Measurements from ENCODE around the gene SH2D3C. TPM values are rescaled to one million over a fixed set of nuclear protein-coding genes. Genes with fewer than 3 reads are reported as not detected.

The SH2D3C gene
- polyA plus RNA-seq, 1 experiment: 0.04 TPM

DNA sequence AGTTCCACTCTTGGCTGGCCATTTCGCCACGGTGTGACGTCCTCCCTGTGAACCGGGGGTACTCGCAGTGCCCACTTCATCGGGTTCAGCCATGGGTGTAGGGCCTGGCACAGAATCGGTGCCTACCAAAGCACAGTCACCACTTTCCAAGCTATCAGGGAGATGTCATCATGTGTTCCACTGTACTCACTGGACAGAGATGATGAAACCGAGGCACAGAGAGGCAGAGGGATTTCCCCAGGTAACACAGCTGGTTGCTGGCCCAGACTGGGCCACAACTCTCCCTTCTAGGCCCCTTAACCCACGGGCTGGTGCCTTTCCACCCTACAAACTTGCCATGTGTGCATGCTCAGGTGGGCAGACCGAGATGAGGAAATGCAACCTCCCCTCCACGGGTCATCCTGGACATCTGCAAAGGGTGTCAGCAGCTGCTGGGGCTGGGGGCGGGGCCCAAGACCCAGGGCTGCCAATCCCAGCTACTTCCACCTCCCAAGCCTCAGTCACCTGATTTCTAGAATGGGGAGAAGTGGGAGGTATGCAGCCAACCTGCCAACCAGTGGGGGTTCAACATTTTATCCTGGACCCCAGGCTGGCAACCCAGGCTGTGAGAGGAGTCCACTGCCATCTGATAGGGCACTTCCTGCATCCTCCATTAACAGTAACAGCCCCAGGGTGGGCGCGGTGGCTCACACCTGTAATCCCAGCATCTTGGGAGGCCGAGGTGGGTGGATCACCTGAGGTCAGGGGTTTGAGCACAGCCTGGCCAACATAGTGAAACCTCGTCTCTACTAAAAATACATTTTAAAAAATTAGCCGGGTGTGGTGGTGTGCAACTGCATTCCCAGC, 893 bp upstream of the SH2D3C start:
- TF ChIP-seq, protein P1, sequence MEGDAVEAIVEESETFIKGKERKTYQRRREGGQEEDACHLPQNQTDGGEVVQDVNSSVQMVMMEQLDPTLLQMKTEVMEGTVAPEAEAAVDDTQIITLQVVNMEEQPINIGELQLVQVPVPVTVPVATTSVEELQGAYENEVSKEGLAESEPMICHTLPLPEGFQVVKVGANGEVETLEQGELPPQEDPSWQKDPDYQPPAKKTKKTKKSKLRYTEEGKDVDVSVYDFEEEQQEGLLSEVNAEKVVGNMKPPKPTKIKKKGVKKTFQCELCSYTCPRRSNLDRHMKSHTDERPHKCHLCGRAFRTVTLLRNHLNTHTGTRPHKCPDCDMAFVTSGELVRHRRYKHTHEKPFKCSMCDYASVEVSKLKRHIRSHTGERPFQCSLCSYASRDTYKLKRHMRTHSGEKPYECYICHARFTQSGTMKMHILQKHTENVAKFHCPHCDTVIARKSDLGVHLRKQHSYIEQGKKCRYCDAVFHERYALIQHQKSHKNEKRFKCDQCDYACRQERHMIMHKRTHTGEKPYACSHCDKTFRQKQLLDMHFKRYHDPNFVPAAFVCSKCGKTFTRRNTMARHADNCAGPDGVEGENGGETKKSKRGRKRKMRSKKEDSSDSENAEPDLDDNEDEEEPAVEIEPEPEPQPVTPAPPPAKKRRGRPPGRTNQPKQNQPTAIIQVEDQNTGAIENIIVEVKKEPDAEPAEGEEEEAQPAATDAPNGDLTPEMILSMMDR (IDR thresholded peaks at IDR 0.05; ENCODE audit: insufficient read depth, low read depth, low read length): no peak
- Histone ChIP-seq H3K36me3 (ENCODE audit: control insufficient read depth, insufficient read depth, low read length) (no peaks in the 10 kb centered on the region), H3K27me3 (ENCODE audit: control insufficient read depth, insufficient read depth, low read length) (peaks cover 5% of the 10 kb centered on the region; the same call in 1 of the 2 replicates), H3K4me3 (ENCODE audit: low read depth, low read length) (no peak overlapping the region)
- CTCF ChIA-PET: interaction anchor here (0.6 to 2.1 kb wide), 4 partner anchors 13 to 317 kb away, joined by 3 to 7 read pairs (median 4); partner anchors contain the start of gene TOR2A
- POLR2A ChIA-PET: no interaction called here
- no peak for DNase-seq (ENCODE audit: low read depth)

DNA sequence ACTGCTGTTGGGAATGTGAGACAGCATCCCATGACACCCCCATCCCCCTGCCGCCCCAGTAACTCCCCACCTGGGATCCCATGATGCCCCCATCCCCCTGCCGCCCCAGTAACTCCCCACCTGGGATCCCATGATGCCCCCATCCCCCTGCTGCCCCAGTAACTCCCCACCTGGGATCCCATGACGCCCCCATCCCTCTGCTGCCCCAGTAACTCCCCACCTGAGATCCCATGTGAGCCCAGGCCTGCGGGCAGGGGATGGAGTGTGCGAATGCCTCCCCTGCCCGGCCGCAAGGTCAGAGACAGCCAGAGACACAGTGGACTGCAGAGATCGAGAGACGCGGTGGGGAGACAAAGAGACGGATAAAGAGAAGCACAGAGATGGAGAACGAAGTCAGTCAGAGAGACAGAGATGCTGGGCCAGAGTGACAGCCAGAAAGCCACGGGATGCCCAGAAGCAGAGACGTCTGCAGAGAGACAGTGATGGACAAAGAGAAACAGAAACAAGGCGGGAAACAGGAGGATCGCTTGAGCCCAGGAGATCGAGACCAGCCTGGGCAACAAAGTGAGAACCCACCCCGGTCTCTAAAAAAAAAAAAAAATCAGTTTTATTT, 992 bp downstream of the SH2D3C start:
- DNase-seq (ENCODE audit: low read depth): no peak
- TF ChIP-seq, protein P1 (IDR thresholded peaks at IDR 0.05; ENCODE audit: insufficient read depth, low read depth, low read length): no peak
- Histone ChIP-seq H3K27me3 (ENCODE audit: control insufficient read depth, insufficient read depth, low read length) (peaks cover 9% of the 10 kb centered on the region; the same call in 1 of the 2 replicates), H3K36me3 (ENCODE audit: control insufficient read depth, insufficient read depth, low read length) (no peaks in the 10 kb centered on the region), H3K4me3 (ENCODE audit: low read depth, low read length) (no peak overlapping the region)
- CTCF ChIA-PET: interaction anchor here (0.8 kb wide), 1 partner anchor 14 kb away, joined by 3 read pairs; no protein-coding TSS in a partner anchor
- POLR2A ChIA-PET: no interaction called here

DNA sequence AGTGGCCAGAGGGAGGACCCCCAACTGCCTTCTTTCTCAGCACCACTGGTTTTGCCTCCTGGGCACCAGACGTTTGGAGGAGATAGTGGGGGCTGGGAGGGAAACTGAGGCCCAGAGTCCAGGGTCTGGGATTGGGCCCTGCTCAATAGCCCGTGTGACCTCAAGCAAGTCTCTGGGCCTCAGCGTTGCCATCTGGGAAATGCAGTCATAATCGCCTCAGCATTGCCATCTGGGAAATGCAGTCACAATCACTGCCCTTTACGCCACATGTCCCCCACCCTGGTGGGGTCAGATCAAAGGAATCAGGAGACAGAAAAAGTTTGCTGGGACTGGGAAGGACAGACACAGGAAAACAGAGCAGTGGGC, 1.6 kb downstream of the SH2D3C start:
- no peak overlapping the region for H3K4me3 ChIP-seq (ENCODE audit: low read depth, low read length)
- ChIA-PET CTCF (interaction anchor here (1.2 kb wide), 1 partner anchor 8 kb away, joined by 4 read pairs; no protein-coding TSS in a partner anchor), POLR2A (no interaction called here)
- H3K36me3 ChIP-seq (ENCODE audit: control insufficient read depth, insufficient read depth, low read length): no peaks in the 10 kb centered on the region
- TF ChIP-seq, protein P1 (IDR thresholded peaks at IDR 0.05; ENCODE audit: insufficient read depth, low read depth, low read length): no peak
- DNase-seq (ENCODE audit: low read depth): no peak
- peaks cover 9% of the 10 kb centered on the region; the same call in 1 of the 2 replicates for H3K27me3 ChIP-seq (ENCODE audit: control insufficient read depth, insufficient read depth, low read length)

DNA sequence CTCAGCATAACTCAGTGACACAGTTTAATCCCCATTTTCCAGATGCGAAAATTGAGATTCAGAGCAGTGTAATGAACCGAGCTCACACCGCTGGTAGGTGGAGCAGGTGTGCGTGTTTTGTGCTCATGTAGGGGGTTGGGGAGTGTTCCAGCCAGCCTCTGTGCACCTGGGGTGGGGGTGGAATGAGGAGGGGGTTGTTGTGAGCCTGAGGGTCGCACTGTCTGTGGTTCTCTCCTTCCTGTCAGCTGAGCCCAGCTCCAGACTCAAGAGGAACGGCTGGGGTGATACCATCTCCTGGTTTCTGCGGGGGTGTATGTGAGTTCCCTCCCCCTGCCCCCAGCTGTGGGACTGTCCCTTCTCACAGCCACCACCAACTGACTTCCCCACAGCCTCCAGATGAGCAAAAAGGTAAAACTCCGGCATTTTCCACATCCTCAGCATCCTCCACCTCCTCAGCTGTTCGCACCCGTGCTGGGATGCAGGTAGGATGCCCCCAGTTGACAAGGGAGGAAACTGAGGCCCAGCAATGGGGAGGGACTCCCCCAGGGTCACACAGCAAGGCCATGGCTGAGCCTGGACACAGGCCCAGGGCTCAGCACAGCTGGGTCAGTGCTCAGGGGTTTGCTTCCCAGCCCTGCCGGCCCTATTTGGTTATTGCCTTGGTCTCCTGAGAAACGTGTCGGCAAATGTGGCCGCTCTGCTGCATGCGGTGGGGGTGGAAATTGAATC, 2.1 kb downstream of the SH2D3C start:
- CTCF ChIA-PET: interaction anchor here (1.2 kb wide), 1 partner anchor 8 kb away, joined by 4 read pairs; no protein-coding TSS in a partner anchor
- no peak for DNase-seq (ENCODE audit: low read depth)
- H3K4me3 ChIP-seq (ENCODE audit: low read depth, low read length): no peak overlapping the region
- peaks cover 9% of the 10 kb centered on the region; the same call in 1 of the 2 replicates for H3K27me3 ChIP-seq (ENCODE audit: control insufficient read depth, insufficient read depth, low read length)
- H3K36me3 ChIP-seq (ENCODE audit: control insufficient read depth, insufficient read depth, low read length): no peaks in the 10 kb centered on the region
- POLR2A ChIA-PET: no interaction called here
- TF ChIP-seq, protein P1 (IDR thresholded peaks at IDR 0.05; ENCODE audit: insufficient read depth, low read depth, low read length): no peak
